BE2C (cell line): Measurements from ENCODE around the gene SRBD1.

Experiments
- DNase-seq: peaks from one replicate; pipeline ENCODE4 v3.0.0-alpha.2; 2020
- H3K27me3 ChIP-seq: fragments of 250-450 bp; sonication (Bioruptor Pico); 2 replicates; pipeline ENCODE4 v1.5.1; 2020; ENCODE audit warnings: mild to moderate bottlenecking
- H3K36me3 ChIP-seq: fragments of 250-450 bp; sonication (Bioruptor Pico); 2 replicates; pipeline ENCODE4 v1.5.1; 2020; ENCODE audit warnings: mild to moderate bottlenecking
- H3K4me1 ChIP-seq: fragments of 250-450 bp; sonication (Bioruptor Pico); 2 replicates; pipeline ENCODE4 v1.5.1; 2020
- H3K4me3 ChIP-seq: 2 replicates; pipeline ENCODE4 v1.5.1; 2011; ENCODE audit warnings: low read depth, low read length
- H3K9me3 ChIP-seq: fragments of 250-450 bp; sonication (Bioruptor Pico); 2 replicates; pipeline ENCODE4 v1.5.1; 2020
- CTCF ChIP-seq: IDR thresholded peaks from 2 replicates; pipeline ENCODE4 v1.5.1; 2012; ENCODE audit warnings: mild to moderate bottlenecking, low read depth, low read length

Gene SRBD1

GRCh38 chr2:45542013-45542412 is 69.1 kb downstream of the SRBD1 start:
- Histone ChIP-seq H3K27me3 (no peaks in the 10 kb centered on the region), H3K36me3 (peaks cover 37% of the 10 kb centered on the region), H3K4me1 (no peaks in the 10 kb centered on the region), H3K4me3 (no peak overlapping the region), H3K9me3 (no peaks in the 10 kb centered on the region)
- TF ChIP-seq CTCF: no peak
- no peak for DNase-seq

GRCh38 chr2:45541450-45541849 is 69.6 kb downstream of the SRBD1 start:
- H3K4me3 ChIP-seq: no peak overlapping the region
- TF ChIP-seq CTCF: no peak
- no peaks in the 10 kb centered on the region for H3K27me3 ChIP-seq
- H3K9me3 ChIP-seq: no peaks in the 10 kb centered on the region
- no peaks in the 10 kb centered on the region for H3K4me1 ChIP-seq
- peaks cover 32% of the 10 kb centered on the region for H3K36me3 ChIP-seq
- DNase-seq: no peak

DNA sequence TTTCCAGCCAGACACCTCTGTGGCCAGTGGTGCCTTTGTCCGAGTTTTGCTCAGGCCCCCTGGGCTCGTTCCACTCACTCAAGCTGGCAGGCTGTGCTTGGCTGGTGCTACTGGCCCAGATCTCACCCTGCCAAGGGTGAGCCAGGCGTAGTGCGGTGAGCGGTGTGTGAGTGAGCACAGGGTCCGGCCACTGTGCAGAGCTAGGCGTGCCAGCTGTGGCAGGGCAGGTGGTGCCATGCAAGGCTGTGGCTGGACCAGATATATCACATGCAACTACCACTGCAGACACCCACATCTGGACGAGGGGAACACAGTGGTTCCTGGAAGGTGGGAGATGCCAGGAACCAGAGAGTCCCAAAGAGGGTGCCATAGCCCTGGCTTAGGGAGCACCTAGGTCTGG is 70.1 kb downstream of the SRBD1 start:
- no peak overlapping the region for H3K4me3 ChIP-seq
- no peaks in the 10 kb centered on the region for H3K4me1 ChIP-seq
- DNase-seq: no peak
- no peaks in the 10 kb centered on the region for H3K27me3 ChIP-seq
- H3K9me3 ChIP-seq: no peaks in the 10 kb centered on the region
- no peak for TF ChIP-seq CTCF
- H3K36me3 ChIP-seq: peaks cover 27% of the 10 kb centered on the region

DNA sequence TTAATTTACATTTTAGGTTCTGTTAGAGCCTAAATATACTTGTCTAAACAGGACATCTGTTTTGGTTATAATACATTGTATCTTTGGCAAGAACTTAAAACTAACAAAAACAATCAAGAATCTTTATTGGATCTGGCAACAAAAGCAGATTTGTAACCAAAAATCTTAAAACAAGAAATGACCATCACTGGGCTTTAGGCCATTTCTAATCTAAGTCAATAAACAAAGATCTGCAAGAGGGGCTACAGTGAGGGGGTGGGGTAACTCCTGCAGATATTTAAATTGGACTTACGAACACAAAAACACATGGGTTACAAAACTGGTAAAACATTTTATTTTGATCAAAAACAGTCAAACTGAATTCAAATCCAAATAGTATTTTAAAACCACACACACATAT is 77.3 kb downstream of the SRBD1 start:
- Histone ChIP-seq H3K27me3 (no peaks in the 10 kb centered on the region), H3K4me1 (no peaks in the 10 kb centered on the region)
- TF ChIP-seq CTCF: no peak

GRCh38 chr2:45532181-45532580 is 78.9 kb downstream of the SRBD1 start:
- H3K36me3 ChIP-seq: no peaks in the 10 kb centered on the region
- no peak for DNase-seq
- no peak overlapping the region for H3K4me3 ChIP-seq
- TF ChIP-seq CTCF: no peak
- H3K4me1 ChIP-seq: no peaks in the 10 kb centered on the region
- H3K9me3 ChIP-seq: no peaks in the 10 kb centered on the region
- no peaks in the 10 kb centered on the region for H3K27me3 ChIP-seq

More for the DNA sequence above, 77.3 kb downstream of the SRBD1 start:
- Histone ChIP-seq H3K9me3 (no peaks in the 10 kb centered on the region), H3K4me3 (no peak overlapping the region), H3K36me3 (no peaks in the 10 kb centered on the region)
- no peak for DNase-seq

GRCh38 chr2:45524016-45524415 is 87.1 kb downstream of the SRBD1 start:
- Histone ChIP-seq H3K36me3 (no peaks in the 10 kb centered on the region), H3K27me3 (no peaks in the 10 kb centered on the region), H3K4me3 (no peak overlapping the region), H3K4me1 (no peaks in the 10 kb centered on the region), H3K9me3 (no peaks in the 10 kb centered on the region)
- TF ChIP-seq CTCF: no peak
- DNase-seq: no peak
